Measurements from ENCODE around the gene ETS1.

ETS1 gene

DNA sequence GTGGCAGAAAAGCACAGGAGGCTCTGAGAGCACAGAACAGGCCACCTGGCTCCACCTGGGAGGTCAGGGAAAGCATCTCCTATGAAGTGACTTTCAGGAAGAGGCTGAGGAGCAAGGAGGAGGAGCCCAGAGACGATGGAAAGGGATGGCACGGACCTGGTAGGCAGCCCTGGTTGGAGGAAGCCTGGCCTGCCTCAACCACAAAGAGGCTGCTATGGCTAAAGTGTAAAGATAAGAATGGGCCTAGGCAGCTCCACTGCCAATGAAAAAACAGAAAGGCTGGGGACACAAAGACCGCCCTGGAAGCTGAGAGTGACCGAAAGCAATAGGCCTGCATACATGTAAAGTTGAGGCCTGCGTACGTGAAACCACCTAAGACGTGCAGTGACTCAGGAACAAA is 31.2 kb upstream of the ETS1 start:
- DNase-seq (ENCODE audit: insufficient read length, low spot score) = no peak
- FAIRE-seq = no peak
- TF ChIP-seq, protein P1, sequence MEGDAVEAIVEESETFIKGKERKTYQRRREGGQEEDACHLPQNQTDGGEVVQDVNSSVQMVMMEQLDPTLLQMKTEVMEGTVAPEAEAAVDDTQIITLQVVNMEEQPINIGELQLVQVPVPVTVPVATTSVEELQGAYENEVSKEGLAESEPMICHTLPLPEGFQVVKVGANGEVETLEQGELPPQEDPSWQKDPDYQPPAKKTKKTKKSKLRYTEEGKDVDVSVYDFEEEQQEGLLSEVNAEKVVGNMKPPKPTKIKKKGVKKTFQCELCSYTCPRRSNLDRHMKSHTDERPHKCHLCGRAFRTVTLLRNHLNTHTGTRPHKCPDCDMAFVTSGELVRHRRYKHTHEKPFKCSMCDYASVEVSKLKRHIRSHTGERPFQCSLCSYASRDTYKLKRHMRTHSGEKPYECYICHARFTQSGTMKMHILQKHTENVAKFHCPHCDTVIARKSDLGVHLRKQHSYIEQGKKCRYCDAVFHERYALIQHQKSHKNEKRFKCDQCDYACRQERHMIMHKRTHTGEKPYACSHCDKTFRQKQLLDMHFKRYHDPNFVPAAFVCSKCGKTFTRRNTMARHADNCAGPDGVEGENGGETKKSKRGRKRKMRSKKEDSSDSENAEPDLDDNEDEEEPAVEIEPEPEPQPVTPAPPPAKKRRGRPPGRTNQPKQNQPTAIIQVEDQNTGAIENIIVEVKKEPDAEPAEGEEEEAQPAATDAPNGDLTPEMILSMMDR (IDR thresholded peaks at IDR 0.05; ENCODE audit: insufficient read depth, missing control alignments) = no peak

DNA sequence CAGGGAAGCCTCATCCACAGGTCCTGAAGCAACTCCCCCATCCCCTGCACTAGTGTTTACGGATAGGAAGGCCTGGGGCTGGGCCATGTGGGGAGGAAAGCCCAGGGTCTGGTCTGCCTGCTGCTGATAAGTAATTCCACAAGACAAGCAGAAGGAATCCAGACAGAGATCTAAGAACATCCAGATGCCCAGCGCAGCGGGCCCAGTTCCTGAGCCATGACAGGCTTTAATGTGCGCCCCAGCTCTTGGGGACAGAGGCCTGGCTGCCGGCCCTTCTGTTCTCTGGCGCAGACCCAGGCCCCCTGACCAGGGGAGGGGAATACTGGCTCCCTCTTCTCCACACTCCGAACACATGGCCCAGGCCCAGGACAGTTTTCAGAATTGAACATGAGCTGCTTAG is 28.8 kb upstream of the ETS1 start:
- FAIRE-seq (no peak), DNase-seq (ENCODE audit: insufficient read length, low spot score) (no peak)
- TF ChIP-seq, protein P1 (IDR thresholded peaks at IDR 0.05; ENCODE audit: insufficient read depth, missing control alignments) = no peak

DNA sequence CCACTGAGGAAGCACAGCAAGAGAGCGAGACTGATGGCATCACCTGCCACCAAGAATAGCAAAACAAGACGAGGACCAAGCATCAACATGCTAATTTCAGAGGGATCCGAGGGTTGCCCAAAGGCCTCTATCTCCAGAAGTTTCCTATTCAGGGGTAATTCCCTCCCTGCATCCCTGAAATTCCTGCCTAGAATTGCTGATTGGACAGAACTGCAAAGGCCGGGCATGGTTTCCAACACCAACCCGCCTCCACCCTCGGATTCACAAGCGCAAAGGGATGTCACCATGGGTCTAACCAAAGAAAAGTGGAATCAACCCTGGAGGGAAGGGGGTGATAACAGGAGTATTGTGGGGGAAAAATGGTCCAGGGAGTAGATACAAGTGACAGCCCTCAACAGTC is 28.3 kb upstream of the ETS1 start:
- TF ChIP-seq, protein P1 (IDR thresholded peaks at IDR 0.05; ENCODE audit: insufficient read depth, missing control alignments) = no peak
- FAIRE-seq = no peak
- DNase-seq (ENCODE audit: insufficient read length, low spot score) = no peak

DNA sequence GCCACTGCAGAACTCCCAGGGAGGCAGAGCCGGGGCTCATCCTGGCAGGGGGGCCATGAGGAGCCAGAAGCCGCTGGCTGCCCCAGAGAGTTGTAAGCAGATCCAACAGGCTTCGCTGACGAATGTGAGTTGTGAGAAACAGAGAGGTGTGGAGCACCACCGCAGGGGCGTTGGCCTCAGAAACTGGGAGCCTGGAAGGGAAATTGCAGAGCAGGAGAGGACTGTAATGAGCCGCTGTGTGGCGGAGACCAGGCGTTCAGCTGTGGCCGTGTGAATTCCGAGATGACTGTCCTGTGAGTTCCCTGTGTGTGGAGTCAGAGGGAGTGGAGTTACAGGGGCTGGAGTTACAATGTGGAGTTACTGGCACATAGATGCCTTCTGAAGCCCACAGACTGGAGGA is 27.7 kb upstream of the ETS1 start:
- DNase-seq (ENCODE audit: insufficient read length, low spot score) (no peak), FAIRE-seq (no peak)
- TF ChIP-seq, protein P1 (IDR thresholded peaks at IDR 0.05; ENCODE audit: insufficient read depth, missing control alignments) = no peak

DNA sequence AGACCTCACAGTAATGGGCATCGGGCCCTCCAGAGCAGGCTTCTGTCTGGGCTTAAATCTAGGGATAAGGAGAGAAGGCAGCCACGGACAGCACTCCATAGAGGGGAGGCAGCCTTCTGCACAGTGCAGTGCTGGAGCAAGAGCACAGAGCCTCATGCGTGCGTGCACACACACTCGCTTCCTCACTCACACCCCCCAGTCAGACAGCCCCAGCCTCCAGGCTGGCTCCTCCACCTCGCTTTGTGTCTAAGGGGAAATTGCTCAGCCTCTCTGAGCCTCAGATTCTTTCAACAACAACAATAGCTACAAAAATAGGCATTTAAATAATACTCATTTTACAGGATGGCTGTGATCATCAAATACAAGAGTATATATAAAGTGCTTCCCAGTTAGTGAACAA is 26.7 kb upstream of the ETS1 start:
- DNase-seq (ENCODE audit: insufficient read length, low spot score) = no peak
- TF ChIP-seq, protein P1 (IDR thresholded peaks at IDR 0.05; ENCODE audit: insufficient read depth, missing control alignments) = no peak
- FAIRE-seq = no peak

DNA sequence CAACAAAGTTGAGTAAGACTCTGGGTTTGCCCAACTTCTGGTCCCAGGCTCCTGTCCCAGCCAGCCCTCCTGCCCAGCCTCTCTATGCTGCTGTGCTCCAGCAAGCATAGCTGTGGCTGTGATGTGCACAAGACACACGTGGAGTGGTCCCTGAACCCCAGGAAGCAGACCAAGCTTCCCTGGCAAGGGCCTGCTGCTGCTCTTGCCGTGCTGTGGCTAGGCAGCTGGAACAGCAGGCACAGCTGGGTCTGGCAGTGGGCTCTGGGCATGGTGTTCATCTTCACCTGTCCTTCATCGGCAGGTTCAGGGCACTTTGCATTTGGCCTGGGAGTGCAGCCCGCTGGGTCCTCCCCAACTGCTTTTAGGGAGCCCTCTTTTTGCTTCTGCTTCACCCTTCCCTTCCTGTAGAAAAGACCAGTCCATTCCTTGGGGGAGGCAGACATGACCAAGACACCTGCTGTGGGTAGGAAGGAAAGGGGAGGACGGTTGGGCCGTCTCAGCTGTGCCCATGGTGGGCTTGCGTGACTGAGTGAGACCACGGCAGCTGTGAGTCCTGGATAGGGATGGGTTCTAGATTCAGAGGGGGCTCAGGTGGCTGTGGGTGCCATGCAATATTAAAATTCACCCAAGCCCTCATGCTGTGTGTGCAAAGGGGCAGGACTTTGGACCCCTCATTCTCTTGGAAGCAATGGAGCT is 26.1 kb upstream of the ETS1 start:
- DNase-seq (ENCODE audit: insufficient read length, low spot score) (no peak), FAIRE-seq (no peak)
- TF ChIP-seq, protein P1 (IDR thresholded peaks at IDR 0.05; ENCODE audit: insufficient read depth, missing control alignments) = no peak

DNA sequence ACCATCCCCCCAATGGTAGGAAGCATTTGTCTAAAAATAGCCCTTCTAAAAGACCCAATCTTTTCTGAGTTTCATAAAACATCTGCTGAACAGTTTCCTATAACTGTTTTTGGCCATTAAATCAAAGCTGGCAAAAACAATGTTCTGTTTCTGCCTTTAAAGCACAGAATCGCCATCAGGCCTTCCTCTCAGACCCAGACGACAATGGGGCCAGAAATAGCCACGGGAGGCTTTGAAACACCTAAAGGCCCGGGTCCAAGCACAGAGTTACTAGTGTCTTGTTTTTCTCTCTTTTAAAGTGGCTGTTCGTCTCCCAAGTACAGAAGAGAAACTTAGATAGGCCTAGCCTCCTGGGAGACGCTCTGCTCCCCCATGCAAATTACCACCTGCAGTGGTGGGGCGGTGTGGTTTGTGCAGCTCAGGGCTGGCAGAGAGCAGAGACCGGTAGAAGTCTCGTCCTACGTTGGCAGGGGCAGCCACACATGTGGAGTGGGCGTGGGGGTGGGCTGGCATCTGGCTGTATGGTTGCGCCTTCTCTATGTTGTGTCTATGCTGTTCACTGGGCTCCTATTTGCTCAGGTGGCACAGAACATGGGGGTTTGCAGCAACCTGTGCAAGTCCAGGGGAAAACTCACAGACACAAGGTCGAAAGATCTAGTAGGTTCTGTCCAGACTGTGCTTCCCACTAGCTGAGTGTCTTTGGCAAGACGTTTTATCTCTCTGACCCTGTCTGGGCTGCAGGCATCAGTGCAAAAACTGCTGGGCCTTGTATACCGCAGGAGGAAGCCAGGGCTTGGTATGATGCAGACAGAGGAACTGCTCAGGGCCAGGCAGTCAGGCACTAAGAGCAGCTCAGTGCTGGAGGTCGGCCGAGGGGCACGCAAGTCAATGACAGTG is 23.6 kb upstream of the ETS1 start:
- DNase-seq (ENCODE audit: insufficient read length, low spot score) (no peak), FAIRE-seq (no peak)
- TF ChIP-seq, protein P1 (IDR thresholded peaks at IDR 0.05; ENCODE audit: insufficient read depth, missing control alignments) = no peak
